ENCODE measurements around the gene WDFY4.

Gene WDFY4

DNA sequence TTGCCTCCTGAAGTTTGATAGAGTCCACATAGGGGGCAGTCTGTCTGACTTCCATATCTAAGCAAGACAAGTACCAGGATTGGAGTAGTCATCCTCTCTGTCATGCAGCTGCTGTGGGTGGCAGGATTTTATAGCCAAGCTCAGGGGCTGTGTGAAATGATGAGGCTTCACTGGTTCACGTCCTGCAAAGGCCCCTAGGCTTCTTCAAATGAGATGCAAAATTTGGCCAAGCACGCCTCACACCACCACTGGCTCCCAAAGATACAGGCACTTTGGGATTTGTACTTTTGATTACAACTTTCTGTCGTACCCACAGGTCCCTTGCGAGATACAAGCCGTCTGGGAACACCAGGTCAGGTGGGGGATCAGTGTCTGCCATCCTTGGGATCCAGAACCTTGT is 67.1 kb downstream of the WDFY4 start:
- DNase-seq: no peak

DNA sequence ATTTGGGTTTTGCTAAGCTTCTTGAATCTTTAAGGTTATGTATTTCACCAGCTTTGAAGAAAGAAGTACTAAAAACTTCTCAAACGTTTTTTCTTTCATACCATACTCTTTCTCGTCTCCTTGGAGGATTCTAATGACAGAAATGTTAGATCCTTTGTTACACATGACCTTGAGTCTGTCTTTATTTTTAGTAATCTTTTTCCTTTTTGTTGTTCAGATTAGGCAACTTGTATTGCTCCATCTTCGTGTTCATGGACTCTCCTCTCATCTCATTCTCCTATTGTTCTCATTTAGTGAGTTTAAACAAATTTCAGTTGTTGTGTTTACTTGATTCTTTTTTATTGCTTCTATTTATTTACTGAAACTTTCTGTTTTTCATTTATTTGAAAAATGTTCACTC is 73.7 kb downstream of the WDFY4 start:
- no peak for DNase-seq

DNA sequence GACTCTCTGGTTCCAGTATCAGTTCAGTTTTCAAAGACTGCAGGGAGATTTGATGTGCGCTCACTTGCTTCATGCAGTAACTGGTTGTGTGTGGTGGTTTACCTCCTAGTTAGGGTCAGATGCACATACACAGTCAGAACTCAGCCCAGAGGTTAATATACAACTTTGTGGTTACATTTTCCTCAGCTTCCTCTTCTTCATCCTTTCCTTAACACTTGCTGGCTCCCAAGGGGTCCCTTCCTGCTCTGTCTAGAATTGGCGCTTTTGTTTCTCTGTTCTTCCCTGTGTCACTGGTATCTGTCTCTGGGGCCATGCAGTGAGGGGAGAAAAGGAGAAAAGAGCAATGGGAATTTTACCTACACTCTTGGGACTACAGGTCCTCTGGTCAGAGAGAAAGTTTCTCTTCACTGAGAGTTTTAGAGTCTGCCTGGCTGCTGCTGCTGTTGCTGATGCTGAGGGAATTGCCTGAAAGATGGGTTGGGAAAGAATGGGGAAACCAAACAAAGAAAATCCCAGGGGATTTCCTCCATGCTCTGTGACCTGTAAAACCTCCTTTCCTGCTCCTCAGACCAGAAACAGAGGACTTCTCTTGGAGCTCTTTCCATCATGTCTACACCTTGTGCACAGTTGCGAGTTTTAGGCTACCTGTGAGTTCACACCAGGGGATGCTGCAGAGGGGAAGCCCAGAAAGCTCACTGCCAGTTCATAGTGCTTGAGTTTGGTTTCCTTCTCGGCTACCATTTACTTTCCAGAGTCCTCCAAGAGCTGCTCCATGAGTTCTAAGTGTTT is 74.6 kb downstream of the WDFY4 start:
- no peak for DNase-seq

DNA sequence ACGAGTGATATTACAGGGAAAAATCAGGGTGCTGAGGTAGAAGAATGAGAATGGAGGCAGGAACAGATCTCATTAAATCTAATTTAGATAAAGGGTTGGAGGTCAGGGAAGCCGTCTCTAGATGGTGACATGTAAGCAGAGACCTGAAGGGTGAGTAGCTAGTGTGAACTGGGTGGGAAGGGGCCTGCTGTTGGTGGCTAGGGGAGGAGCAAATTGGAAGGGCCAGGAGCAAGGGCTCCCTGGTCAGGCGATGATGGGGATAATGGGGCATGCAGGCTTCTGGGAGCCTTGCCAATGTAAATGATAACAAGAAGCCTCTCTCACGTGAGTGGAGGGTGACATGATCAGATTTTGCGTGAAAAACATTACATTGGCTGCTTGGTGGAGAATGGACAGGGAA is 76.3 kb downstream of the WDFY4 start:
- no peak for DNase-seq

DNA sequence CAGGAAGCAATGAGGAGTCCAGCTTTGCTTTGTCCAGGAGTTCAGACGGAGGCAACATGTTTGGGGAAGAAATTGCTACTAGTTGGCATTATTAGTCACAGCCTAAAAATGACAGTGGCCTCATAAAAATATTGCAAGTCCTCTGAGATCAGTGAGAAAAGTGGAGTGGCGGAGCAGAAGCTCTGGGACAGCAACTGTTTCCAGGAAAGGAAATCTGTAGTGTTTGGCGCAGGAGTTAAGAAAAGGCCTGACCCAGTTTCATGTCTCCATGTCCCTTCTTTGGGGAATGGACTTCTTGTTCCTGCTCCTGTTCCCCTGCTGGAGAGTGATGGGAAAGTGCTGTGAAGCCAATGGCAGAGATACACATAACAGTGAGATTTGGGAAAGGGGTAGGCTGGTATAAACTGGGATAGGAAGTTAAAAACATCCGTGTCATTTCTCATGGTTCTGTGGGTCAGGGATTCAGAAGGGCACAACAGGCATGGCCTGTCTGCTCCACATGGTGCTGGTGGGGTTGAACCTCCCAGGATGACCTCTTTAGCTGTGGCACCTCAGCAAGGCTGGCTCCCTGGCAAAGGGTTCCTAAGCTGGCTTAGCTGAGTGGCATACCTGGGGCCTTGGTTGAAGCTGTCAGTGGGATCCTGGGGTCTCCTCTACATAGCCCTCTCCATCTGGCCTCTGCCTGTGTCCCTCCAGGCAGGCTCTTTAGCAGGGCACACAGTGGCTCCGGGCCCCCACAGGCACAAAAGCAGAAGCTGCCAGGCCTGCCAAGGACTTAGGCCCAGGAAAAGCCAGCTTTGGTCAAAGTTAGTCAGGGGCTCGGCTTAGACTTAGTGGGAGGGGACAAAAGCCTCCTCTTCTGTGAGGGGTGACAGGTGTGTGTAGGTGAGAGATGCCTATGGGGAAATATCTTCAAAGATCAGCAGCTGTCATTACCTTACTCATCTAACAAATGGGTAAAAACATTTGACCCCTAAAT is 77.7 kb downstream of the WDFY4 start:
- DNase-seq: no peak

DNA sequence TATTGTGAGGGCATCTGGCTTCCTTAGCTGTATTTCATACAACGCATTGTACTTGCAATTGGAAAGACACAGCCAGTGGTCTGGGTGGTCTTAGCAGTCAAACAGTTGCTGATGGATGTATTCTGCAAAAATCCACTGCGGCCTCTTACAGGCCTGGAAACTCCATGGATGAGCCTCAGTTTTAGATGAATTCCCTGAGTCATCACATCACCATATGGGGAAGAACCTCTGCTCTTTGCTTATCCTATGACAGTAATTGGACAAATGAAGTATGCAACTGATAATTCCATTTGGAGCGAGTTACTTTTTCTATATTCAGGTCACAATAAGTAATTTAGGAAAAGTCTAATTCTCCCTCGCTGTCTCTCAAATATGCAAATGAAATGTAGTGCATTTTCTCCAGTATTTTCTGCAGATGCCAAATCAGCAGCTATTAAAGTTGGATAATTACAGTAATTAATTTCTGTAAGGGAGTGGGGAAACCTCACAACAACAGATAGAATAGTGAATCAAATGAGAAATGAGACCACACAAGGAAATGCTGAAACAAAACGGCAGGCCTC is 78.8 kb downstream of the WDFY4 start:
- DNase-seq: no peak

DNA sequence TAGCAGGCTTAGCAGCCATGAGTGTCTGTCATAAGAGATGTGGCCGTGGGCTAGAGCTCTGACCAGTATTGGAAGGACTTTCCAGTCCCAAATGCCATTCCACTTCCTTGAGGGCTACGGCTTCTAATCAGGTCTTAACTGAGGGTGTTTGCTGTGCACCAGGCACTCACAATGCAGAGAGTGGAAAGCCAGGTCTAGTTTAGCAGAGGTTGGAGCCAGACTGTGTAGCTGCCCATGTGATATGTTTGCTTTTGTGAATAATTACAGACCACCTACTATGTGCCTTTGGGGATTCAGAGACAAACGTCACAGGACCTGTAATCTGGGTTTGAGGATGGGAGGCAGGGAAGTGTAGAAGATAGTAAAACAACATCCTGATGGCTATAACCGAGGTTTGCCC is 79.8 kb downstream of the WDFY4 start:
- no peak for DNase-seq

DNA sequence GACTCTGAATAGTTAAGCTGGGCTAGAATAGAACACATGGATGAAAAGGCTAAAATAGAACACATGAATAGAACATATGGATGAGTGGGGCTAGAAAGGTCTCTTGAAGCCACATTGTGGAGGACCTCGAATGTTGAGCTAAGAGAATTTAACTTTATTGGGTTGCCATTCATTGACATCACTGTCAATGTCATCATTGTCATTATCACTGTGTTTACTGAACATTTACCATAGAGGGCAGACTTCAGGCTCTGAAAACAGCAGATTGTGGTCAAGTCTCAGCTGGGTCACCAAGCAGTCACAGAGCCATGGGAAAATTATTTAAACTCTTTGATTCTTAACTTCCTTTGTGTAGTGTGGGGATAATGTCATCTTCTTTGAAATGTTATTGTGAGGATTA is 80.4 kb downstream of the WDFY4 start:
- no peak for DNase-seq

DNA sequence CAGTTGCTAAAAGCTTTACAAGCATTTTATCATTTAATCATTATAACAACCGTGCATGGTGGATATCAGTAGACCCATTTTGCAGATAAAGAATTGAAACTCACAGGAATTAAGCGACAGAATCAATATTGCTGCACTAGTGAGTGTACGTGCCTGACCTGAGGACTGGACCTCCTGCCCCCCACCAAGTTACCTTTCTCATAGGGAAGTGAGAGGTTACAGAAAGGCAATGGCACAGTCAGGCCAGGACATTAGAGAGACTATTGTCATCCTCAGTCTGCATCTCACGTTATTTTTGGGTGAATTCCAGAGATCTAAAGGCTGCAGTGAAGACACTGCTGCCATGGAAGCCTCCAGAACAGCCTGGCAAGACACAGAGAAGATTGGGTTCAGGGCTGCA is 80.9 kb downstream of the WDFY4 start:
- DNase-seq: no peak

DNA sequence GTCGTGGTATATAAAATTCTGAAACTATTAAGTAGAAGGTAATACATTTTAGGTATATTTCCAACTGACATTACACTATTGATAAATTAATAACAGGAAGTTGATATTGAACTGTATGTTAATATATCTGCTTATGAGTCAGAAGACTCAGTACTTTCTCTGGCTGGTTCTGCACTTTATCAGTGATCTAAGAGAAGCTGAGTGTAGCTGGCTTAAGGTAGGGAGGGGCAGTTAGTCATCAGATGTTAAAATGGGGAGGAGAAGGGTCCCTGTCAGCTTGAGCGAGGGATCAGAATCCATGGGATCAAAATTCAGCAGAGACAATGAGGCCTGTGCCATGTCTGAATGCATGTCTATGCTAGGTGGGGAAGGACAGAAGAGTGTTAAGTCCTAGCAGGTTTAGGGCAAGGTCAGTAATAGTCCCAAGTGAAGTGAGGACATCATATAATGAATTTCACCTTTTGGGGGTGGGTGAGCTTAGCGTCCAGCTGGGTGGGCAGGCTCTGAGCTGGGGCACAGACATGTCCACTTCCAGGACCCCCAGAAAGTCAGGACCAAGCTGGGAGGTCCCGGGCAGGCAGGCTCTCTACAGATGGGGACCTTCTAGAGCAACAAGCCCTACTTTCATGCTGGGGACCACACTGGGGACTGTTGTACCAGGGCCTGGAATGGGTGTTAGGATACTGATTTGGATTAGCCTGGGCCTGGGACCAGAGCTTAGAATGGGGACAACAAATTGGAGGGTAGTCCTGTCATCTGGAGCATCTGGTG is 82.9 kb downstream of the WDFY4 start:
- no peak for DNase-seq

DNA sequence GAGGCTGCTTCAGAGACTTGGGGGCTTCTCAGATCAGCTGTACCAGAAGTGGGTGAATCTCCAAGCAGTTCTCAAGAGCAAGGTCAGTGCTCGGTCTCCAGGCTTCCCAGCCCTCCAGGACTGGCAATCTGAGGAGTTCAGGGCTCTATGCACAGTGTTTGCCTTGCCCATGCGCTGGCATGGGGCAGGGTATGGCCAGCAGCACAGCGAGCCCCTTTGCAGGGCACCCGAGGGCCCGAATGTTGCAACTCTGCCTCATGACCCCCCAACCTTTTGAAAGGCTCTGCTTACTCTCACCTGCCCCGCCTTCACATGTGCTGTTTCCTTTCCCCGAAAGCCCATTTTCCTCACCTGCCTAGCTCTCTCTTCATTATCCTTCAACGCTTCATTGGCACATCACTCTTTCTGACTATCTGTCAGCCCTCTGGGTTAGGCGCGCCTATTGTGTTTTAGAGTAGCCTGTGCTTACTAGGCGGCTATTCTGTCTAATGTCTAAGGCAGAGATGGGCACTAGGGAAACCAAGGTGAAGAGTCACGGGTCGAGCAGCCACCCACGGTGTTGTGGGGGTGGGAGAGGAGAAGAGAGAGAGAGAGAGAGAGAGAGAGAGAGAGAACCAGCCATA is 83.6 kb downstream of the WDFY4 start:
- no peak for DNase-seq

DNA sequence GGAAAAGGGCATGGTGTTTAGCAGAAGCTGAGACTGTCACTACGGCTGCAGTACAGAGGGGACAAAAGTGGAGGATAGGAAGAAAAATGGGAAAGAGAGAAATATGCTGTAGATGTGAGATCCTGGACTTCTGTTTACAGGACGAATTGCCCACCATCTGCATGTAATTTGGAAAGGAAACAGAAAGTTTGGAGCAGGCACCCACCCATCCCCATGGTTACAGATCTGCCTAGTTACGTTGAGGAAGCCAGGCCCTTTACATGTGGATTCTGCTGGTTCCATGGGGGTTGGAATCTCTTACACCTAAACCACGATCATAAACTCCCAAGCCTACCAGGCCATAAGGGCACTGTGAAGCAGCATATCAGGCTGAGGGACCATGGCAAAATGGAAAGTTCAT is 84.3 kb downstream of the WDFY4 start:
- no peak for DNase-seq

DNA sequence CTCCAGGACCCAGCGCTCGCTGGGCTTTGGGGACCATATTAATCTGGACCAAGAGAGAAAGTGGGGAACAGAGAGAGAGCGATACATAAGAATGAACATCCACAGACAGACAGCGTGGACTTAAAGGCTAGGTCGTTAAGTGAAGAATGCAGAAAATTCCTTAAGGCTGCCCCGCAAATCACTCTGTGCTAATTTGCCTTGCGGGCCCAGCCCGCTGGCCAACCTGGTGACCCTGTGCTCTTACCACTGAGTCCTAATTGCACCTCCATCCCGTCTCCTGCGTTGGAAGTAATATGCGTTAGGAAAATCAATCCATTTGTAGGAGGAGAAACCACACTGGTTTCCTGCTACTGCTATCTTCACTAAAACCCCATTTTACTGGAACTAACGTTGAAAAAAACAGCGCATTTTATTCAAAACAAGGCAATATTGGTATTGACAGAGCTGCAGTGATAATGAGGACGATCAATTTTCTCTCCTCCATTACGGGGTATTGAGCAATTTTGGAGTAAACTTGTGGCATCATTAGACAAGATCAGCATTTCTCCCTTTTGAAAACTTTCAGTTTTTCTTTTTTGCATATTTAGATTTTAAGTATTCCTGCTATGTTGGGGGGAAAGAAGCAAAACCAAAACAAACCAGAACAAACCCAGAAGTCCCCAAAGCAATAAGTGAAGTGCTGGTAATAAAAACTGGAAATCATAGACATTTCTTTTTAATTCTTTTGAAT is 85.2 kb downstream of the WDFY4 start:
- no peak for DNase-seq

DNA sequence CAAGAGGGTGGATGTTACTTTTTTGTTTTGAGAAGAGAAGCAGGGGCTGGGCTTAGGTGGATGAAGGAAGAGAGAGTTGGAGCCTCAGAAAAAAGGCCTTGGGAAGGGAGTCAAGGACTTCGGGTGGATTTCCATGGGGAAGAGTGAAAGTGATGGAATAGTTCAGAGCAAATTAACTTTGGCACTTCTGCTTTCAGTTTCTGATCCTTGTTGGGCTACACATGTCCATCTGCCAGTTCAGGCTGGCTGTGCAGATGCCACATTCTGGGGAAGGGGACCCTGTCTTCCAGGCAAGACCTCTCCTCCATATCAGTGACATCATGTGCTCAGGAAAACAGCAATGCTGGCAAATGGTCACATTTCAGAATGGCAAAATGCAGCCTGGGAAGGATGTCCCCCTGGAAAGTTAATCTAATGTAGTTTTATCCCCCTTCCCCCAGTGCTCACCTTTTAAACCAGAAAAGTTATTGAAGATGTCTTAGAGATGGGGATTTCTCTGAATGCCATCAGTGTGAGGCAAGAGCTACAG is 86.0 kb downstream of the WDFY4 start:
- DNase-seq: no peak

DNA sequence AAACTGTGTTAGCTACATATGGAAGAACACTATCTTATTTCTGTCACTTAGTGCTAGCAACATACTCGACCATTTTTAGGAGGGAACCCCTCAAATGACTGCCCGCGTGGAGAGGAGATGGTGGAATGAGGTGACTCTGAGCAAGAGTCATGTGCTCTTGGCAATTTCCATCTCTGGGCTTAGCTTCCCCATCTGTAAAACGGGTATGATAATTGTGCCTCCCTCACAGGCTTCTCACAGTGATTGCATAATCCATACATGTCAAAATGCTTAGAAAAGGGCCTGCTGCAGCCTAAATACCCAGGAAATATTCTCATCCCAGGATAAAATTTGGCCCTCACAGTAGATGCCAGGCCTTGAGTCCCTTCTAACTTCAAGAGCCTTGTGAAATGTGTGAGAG is 86.6 kb downstream of the WDFY4 start:
- no peak for DNase-seq

DNA sequence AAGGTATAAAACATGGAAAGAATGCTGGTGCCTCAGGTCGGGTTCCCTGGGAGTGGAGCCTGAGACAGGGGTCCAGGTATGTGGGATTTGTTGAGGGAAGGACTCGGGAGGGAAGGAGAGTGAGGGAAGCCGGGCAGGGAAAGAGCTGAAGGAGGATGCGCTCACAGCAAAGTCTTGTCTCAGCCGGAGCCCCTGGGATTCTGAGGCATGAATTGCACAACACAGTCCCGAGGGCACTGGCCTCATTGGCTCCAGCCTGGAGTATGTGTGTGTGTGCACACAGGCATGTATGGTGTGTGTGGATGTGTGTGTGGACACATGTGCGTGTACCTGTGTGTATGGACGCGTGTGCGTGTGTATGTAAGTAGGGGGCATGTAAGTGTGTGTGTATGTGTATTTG is 87.4 kb downstream of the WDFY4 start:
- no peak for DNase-seq

DNA sequence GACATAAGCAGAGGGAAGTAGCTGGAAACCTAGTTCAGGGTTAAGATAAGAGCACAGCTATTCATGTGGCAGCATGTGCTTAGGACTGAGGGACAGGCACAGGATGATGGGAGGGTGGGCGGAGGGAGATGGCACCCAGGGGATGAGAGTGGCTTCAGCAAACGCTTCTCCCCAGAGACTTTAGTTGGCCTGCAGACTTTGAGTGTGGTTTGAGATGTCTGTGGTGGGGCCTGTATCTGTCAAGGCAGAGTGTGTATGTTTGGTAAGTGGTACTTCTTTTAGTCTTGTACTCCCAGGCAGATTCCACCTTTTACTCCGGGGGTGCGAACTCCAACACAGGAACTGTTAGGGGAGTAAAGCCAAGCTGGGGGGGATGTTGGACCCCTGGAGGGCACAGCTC is 88.9 kb downstream of the WDFY4 start:
- no peak for DNase-seq

DNA sequence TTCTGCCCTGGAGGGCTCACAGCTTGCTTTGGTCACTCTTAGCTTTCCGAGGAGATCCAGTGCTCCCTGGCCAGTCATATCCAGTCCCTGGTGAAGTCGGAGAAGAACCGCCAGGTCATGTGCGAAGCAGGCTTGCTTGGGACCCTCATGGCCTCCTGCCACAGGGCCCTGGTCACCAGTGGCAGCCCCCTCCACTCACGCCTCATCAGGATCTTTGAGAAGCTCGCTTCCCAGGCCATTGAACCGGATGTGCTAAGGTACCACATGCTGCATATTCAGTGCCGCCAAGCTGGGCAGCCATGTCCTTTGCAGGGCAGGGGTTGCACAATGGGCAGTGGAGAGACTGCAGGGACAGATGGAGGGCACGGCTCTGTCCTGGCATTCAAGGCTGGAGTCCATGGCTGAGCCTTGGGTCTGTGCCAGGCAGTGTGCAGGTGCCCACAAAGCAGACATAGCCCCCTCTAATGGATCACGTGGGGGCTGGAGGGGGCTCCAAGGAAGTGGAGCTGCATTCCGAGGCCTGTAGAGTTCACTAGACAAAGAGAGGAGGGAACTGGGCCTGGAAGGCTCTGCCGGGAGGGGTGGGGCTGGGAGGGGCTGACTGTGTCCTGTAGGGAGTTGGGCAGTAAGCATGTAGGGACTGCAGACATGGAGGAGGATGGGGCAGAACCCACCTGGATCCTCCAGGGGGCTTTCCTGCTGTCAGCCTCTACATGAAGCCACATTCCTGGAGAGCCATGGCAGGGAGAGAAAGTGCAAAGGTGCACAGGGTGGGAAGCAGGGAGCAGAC is 89.9 kb downstream of the WDFY4 start:
- no peak for DNase-seq

DNA sequence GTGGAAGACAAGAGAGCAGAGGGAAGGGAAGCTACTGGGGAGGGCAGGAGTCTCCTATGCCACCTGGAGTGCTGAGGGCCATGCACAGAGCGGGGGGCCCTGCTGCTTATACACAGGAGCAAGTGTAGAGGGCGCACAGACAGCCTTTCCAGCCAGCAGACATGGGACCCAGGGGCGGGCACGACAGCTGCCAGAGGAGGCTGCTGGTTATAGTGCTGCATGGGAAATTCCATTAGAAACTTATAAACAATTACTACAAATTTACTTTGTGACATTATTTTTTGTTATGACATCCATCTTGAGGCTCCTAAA is 90.5 kb downstream of the WDFY4 start:
- DNase-seq: no peak

DNA sequence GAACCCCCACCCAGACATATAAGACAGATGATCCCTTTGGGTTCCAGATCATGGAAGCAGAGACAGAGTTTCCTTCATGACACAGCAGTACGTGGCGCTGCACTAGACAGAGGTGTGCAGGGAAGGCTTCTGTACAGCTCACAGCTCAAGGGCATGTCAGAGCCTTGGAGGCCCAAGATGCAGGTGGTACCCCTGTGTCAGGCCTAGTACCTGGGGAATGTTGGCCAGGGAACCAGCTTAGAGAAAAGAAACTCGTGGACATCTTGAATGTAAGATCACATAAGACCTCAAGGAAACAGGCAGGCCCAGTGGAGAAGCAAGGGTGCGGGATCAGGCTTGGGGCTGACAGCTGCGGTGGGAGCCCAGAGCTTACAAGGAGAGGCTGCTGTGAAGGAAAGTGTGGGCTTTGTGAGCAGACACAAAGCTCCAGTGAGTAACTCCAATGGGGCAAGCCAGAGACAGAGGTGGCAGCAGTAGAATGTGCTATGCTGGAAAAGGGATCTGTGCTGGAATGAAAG is 91.4 kb downstream of the WDFY4 start:
- DNase-seq: no peak

DNA sequence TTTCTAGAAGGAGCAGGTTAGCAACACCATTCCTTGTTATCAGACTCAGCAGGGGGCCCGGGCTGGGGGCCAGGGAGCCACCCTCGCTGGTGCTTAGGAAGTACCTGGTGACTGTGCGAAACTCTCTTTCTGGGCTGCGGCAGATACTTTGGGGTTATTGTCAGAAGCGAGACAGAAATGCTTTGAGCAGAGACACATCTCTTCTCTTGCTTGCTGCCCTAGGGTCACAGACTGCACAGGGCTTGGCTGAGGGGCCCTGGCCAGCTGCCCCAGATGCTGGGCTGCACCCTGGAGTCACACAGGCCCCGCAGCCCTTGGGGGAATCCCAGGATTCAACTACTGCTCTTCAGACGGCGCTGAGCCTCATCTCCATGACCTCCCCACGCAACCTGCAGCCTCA is 91.9 kb downstream of the WDFY4 start:
- DNase-seq: no peak

Measured in NCI-H187 treated with DMSO at 0.1 percent for 48 hours (cell line).